Thymus (tissue), 11 donors: Measurements from ENCODE around the gene OAS2. TPM values are rescaled to one million over a fixed set of nuclear protein-coding genes. Genes with fewer than 3 reads are reported as not detected.

Source experiments
- DNase-seq, 9 donors: peaks; one replicate each; pipeline ENCODE4 v3.0.0-alpha.2; 2013; ENCODE audit warnings: low spot score in 9 of 9, low read depth in 6 of 9, missing footprints in 1 of 9
- H3K27ac ChIP-seq, 2 donors: one replicate each; pipeline ENCODE4 v1.5.1; 2013; ENCODE audit warnings: control low read depth in 1 of 2, low read depth in 1 of 2, low read length in 1 of 2, mild to moderate bottlenecking in 1 of 2, moderate library complexity in 1 of 2
- H3K27me3 ChIP-seq, 2 donors: one replicate each; pipeline ENCODE4 v1.5.1; 2013; ENCODE audit warnings: low read length in 1 of 2; ENCODE audit not compliant: control insufficient read depth in 2 of 2, insufficient read depth in 1 of 2
- H3K36me3 ChIP-seq, 2 donors: one replicate each; pipeline ENCODE4 v1.5.1; 2013; ENCODE audit warnings: low read length in 1 of 2, mild to moderate bottlenecking in 1 of 2, moderate library complexity in 1 of 2; ENCODE audit not compliant: control insufficient read depth in 2 of 2, insufficient read depth in 2 of 2
- H3K4me1 ChIP-seq, 2 donors: one replicate each; pipeline ENCODE4 v1.5.1; 2013; ENCODE audit warnings: low read length in 2 of 2; ENCODE audit not compliant: control insufficient read depth in 2 of 2, insufficient read depth in 2 of 2
- H3K4me3 ChIP-seq, 2 donors: one replicate each; pipeline ENCODE4 v1.5.1; 2013; ENCODE audit warnings: low read length in 2 of 2, control low read depth in 1 of 2, mild to moderate bottlenecking in 1 of 2
- H3K9me3 ChIP-seq, 2 donors: one replicate each; pipeline ENCODE4 v1.5.1; 2013; ENCODE audit warnings: low read length in 1 of 2, mild to moderate bottlenecking in 1 of 2; ENCODE audit not compliant: control insufficient read depth in 2 of 2, insufficient read depth in 1 of 2
- WGBS: extraction: QIAGEN DNeasy Blood & Tissue Kit; methylation state at CpG from one replicate; pipeline ENCODE4 v1.1.7; 2013; 5-methylcytosine and 5-hydroxymethylcytosine counted together
- polyA plus RNA-seq: library from polyadenylated mRNA; stranded (reverse); fragments of 200-250 nt; gene quantifications from one replicate; pipeline ENCODE4 v1.2.3, GENCODE V29; 2013
- total RNA-seq: library from RNA; stranded (reverse); fragments of 120-200 nt; gene quantifications from one replicate; pipeline ENCODE4 v1.2.4, GENCODE V29; 2013
- donor health status: healthy.

Gene OAS2
- total and polyA plus RNA-seq, 2 donors, result 29.8 to 45.8 TPM

DNA sequence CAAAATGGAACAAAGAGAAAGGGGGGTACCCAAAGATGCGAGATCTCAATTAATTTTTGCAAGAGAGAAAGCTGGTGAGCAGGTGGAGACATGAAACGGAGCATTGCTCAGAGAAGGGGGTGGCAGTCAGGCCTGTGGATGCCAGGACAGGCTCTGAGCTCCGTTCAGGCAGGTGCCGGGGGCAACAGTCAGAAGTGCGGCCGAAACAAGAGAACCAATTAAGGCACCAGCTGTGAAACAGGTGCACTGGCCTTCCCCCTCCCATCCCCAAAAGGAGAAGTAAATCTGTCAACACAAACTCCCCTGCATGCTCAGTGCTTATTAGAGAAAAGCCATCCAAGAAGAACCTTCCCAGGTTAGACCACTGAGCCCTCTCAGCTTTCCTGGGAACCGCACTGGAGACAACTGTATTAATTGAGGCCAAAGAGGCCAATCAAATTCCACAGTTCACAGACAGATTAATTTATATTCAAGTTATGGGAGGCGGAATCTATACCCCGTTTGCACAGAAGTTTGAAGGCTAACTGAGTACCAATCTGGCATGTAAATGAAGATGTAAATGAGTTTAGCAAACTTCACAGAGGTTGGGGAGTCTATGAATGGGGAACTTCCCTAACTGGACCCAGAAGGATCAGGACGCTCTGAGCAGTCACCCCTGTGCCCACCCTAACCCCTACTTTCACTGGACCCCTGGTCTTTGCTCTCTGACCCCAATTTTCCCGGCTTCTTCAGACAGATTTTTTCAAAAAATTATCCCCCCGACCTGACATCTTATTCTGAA, 20.9 kb downstream of the OAS2 start:
- WGBS, result 92% methylated on average over 12 of the region's 12 CpGs
- H3K27ac ChIP-seq, result no peak overlapping the region
- DNase-seq, result no peak

DNA sequence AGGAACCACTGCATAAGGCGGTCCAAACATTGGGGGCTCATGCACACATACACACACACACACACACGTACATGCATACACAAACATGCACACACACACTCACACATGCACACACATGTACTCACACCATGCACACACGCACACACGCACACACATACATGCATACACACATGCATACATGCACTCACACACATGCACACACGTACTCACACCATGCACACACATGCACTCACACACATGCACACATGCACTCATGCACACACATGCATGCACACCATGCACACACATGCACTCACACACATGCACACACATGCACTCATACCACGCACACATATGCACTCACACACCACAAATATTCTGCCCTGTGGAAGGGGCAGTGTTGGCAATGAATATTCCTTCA, 22.1 kb downstream of the OAS2 start:
- no peak overlapping the region for H3K27ac ChIP-seq
- H3K4me1 ChIP-seq, result no peaks in the 10 kb centered on the region
- H3K9me3 ChIP-seq, result no peaks in the 10 kb centered on the region
- no peak for DNase-seq
- H3K4me3 ChIP-seq, result no peak overlapping the region
- H3K36me3 ChIP-seq, result peaks cover 24 to 36% of the 10 kb centered on the region in 2 donors
- H3K27me3 ChIP-seq, result no peaks in the 10 kb centered on the region
- 98% methylated on average over 6 of the region's 6 CpGs for WGBS

More for the DNA sequence above, 20.9 kb downstream of the OAS2 start:
- H3K4me1 ChIP-seq, result no peaks in the 10 kb centered on the region
- H3K27me3 ChIP-seq, result no peaks in the 10 kb centered on the region
- no peaks in the 10 kb centered on the region for H3K9me3 ChIP-seq
- no peak overlapping the region for H3K4me3 ChIP-seq
- peaks cover 21 to 36% of the 10 kb centered on the region in 2 donors for H3K36me3 ChIP-seq

DNA sequence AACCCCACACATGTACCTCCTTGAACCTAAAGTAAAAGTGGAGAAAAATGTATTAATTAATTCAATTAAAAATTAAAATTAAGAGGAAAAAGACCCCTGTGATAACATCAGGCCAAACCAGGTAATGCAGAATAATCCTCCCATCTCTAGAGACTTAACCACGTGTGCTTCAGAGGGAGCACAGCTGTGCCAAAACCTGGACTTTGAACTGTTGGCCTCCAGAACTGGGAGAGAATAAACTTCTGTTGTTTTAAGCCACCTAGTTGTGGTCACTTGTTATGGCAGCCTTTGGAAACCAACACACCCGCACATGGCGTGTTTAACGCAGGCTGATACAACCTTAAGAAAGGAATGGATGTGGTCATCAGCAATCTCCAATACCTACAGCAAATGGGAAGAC, 23.8 kb downstream of the OAS2 start:
- Histone ChIP-seq H3K4me1 (no peaks in the 10 kb centered on the region), H3K27me3 (no peaks in the 10 kb centered on the region), H3K27ac (no peak overlapping the region), H3K36me3 (peaks cover 32 to 40% of the 10 kb centered on the region in 2 donors), H3K9me3 (no peaks in the 10 kb centered on the region), H3K4me3 (no peak overlapping the region)
- no peak for DNase-seq
- 94% methylated on average over 4 of the region's 4 CpGs for WGBS

DNA sequence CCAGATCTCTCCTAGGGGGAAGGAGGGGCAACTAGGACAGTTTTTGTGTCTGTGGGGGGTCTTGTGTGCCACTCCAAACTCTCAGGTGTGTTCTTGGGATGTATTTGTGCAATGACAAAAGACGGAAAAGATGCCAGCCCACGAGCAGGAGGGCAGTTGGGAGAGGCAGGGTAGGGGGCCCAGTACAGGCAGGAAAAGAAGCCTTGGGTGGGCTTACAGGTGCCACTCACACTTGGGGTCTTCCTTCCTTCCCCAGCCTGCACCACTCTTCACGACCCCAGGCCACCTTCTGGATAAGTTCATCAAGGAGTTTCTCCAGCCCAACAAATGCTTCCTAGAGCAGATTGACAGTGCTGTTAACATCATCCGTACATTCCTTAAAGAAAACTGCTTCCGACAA, 24.4 kb downstream of the OAS2 start:
- no peaks in the 10 kb centered on the region for H3K27me3 ChIP-seq
- H3K4me1 ChIP-seq, result no peaks in the 10 kb centered on the region
- DNase-seq, result no peak
- no peak overlapping the region for H3K4me3 ChIP-seq
- H3K36me3 ChIP-seq, result peaks cover 32 to 42% of the 10 kb centered on the region in 2 donors
- WGBS, result 97% methylated on average over 5 of the region's 5 CpGs
- no peaks in the 10 kb centered on the region for H3K9me3 ChIP-seq
- no peak overlapping the region for H3K27ac ChIP-seq

DNA sequence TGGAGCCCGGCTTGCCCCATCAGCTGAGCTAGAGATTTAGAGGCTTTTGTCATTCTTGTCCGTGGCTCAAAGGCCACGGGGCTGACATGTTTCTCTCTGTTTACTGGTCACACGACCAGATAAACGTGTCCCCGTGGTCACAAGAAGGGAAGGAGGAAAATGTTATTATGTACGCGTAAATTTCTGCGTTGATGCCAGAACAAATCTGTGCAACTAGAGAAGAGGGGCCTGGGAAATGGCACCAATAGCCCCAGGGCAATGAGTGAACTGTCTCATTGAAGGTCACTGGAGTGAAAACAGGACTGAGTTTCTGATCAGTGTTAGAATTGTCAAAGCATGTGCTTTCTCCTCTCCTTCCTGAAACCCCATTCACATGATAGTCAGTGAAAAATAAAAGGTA, 25.3 kb downstream of the OAS2 start:
- Histone ChIP-seq H3K36me3 (peaks cover 29 to 36% of the 10 kb centered on the region in 2 donors), H3K4me1 (no peaks in the 10 kb centered on the region)
- no peak for DNase-seq

DNA sequence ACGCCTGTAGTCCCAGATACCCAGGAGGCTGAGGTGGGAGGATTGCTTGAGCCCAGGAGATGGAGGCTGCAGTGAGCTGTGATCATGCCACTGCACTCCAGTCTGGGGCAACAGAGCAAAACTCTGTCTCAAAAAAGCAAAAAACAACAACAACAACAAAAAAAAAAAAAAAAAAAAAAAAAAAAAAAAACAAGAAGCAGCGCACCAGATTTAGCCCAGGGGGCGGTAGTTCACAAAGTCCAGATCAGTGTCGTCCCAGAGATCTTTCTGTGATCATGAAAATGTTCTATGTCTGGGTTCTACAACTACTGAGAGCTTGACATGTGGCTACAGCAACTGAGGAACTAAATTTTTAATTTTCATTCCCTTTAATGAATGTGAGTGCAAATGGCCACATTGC, 27.4 kb downstream of the OAS2 start:
- Histone ChIP-seq H3K4me1 (no peaks in the 10 kb centered on the region), H3K36me3 (peaks cover 40% of the 10 kb centered on the region in 2 donors), H3K9me3 (no peaks in the 10 kb centered on the region), H3K27me3 (no peaks in the 10 kb centered on the region), H3K27ac (no peak overlapping the region), H3K4me3 (no peak overlapping the region)
- no peak for DNase-seq
- WGBS, result 96% methylated on average over 4 of the region's 4 CpGs

More for the DNA sequence above, 25.3 kb downstream of the OAS2 start:
- Histone ChIP-seq H3K27ac (no peak overlapping the region), H3K27me3 (no peaks in the 10 kb centered on the region), H3K9me3 (no peaks in the 10 kb centered on the region), H3K4me3 (no peak overlapping the region)
- 97% methylated on average over 9 of the region's 9 CpGs for WGBS

DNA sequence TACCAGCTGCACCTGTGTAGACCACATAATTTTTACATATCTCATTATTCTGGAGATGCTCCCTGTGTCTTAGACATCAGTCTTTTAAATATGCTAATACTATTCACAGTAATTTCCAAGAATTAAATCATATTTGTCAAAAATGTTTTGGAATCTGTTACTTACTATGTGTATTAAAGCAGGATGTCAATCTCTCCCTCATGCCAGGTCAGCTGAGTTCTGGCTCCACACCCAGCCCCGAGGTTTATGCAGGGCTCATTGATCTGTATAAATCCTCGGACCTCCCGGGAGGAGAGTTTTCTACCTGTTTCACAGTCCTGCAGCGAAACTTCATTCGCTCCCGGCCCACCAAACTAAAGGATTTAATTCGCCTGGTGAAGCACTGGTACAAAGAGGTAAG, 27.9 kb downstream of the OAS2 start:
- Histone ChIP-seq H3K27me3 (no peaks in the 10 kb centered on the region), H3K4me3 (no peak overlapping the region), H3K27ac (no peak overlapping the region), H3K9me3 (peaks cover 0 to under 1% of the 10 kb centered on the region in 2 donors), H3K36me3 (peaks cover 41 to 45% of the 10 kb centered on the region in 2 donors), H3K4me1 (no peaks in the 10 kb centered on the region)
- 96% methylated on average over 7 of the region's 7 CpGs for WGBS
- DNase-seq, result no peak

DNA sequence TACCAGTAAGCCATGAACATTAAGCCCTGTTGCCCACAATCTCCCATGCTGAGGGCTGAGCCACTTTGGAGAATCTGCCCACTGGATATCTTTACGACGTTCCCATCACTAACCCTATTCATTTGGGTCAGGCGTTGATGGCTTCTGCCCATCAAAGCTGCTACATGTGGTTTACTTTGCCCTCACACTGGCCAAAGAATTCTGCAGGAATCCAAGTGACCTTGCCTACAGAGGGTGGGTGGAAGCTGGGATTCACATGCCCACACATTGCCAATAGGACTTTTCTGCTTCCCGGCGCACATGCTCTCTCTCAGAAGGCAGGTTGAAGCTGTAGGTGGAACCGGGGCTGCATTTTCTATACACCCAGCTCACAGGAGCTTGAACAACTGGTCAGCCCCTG, 28.3 kb downstream of the OAS2 start:
- Histone ChIP-seq H3K27me3 (no peaks in the 10 kb centered on the region), H3K36me3 (peaks cover 41 to 45% of the 10 kb centered on the region in 2 donors), H3K4me3 (no peak overlapping the region), H3K4me1 (no peaks in the 10 kb centered on the region), H3K9me3 (peaks cover 0 to 1% of the 10 kb centered on the region in 2 donors), H3K27ac (no peak overlapping the region)
- DNase-seq, result no peak
- WGBS, result over 99% methylated on average over 6 of the region's 6 CpGs

DNA sequence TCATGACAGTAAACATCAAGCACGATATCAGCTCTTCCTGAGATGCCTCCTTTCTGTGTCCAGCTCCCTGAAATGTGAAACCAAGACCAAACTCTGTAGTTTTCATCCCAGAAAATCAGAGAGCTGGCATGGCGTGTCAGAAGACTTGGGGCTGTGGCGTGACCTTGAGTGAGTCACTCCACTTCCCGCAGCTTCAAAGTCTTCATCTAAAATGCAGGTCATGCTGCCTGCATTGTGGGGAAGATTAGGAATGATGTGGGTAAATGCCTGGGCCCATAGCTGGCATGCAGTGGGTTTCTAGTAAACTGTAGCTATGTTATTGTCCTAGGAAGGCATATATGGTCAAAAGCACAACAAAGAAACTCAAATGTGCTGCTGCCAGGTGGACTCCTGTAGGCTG, 28.8 kb downstream of the OAS2 start:
- Histone ChIP-seq H3K9me3 (peaks cover 0 to 1% of the 10 kb centered on the region in 2 donors), H3K27ac (no peak overlapping the region), H3K36me3 (peaks cover 41 to 45% of the 10 kb centered on the region in 2 donors), H3K27me3 (no peaks in the 10 kb centered on the region), H3K4me1 (no peaks in the 10 kb centered on the region), H3K4me3 (no peak overlapping the region)
- 96% methylated on average over 4 of the region's 4 CpGs for WGBS
- no peak for DNase-seq
